Kidney (tissue), 14 donors: ENCODE results near the gene HAUS8. TPM values are rescaled to one million over a fixed set of nuclear protein-coding genes. Genes with fewer than 3 reads are reported as not detected.
"Not testable (repeated sequence)": the region's sequence is repeated elsewhere in the genome, so short reads cannot be mapped to it uniquely, and the experiment has no call there.

Experiments
- DNase-seq, 5 donors: peaks; one replicate each; pipeline ENCODE4 v3.0.0-alpha.2; 2013 to 2020
- FAIRE-seq: peaks from 2 replicates; lab custom pipeline; 2012; peaks lifted over from hg19 to GRCh38; lab: Jason Lieb, UNC
- H3K27ac ChIP-seq, 2 donors: one replicate each; pipeline ENCODE4 v1.7.0; 2013; ENCODE audit warnings: low read depth in 2 of 2, low read length in 2 of 2, inconsistent platforms in 1 of 2
- H3K27me3 ChIP-seq: one replicate; pipeline ENCODE4 v1.7.1; 2013; ENCODE audit warnings: low read length, inconsistent platforms; ENCODE audit not compliant: control insufficient read depth, insufficient read depth
- H3K36me3 ChIP-seq, 3 donors: one replicate each; pipeline versions ENCODE4 v1.7.0 to v1.7.1; 2013; ENCODE audit warnings: low read length in 3 of 3, control low read depth in 1 of 3, inconsistent platforms in 1 of 3; ENCODE audit not compliant: insufficient read depth in 3 of 3, control insufficient read depth in 2 of 3
- H3K4me1 ChIP-seq, 3 donors: one replicate each; pipeline versions ENCODE4 v1.7.0 to v1.7.1; 2013; ENCODE audit warnings: low read length in 3 of 3, inconsistent platforms in 1 of 3, low read depth in 1 of 3; ENCODE audit not compliant: control insufficient read depth in 2 of 3, insufficient read depth in 2 of 3
- H3K4me3 ChIP-seq, 3 donors: one replicate each; pipeline versions ENCODE4 v1.7.0 to v1.8.1; 2013; ENCODE audit warnings: low read length in 3 of 3, control low read depth in 1 of 3, inconsistent platforms in 1 of 3
- H3K9ac ChIP-seq, 3 donors: one replicate each; pipeline versions ENCODE4 v1.7.0 to v1.7.1; 2013; ENCODE audit warnings: low read length in 3 of 3, control low read depth in 1 of 3, inconsistent platforms in 1 of 3
- H3K9me3 ChIP-seq, 3 donors: one replicate each; pipeline versions ENCODE4 v1.7.0 to v1.7.1; 2013; ENCODE audit warnings: low read length in 3 of 3, control low read depth in 1 of 3, inconsistent platforms in 1 of 3; ENCODE audit not compliant: control insufficient read depth in 2 of 3, insufficient read depth in 1 of 3
- intact Hi-C: fragments of 100-400 bp; cut with DNase I; formaldehyde crosslinking; loops from one replicate; pipeline ENCODE4 v1.11.1; 2022
- polyA plus RNA-seq: library from polyadenylated mRNA; stranded (reverse); fragments of 350-450 nt; fragmentation: Illumina TruSeq; extraction: RNeasy Lipid Tissue Mini Kit (QIAGEN cat#74804); gene quantifications from one replicate; pipeline ENCODE4 v1.2.3, GENCODE V29; 2014; ENCODE audit warnings: low read depth, low replicate concordance; ENCODE audit not compliant: insufficient read depth
- total RNA-seq: library from RNA; stranded (reverse); fragmentation: NEBNext Ultra II Directional; extraction: Animal tissue kit (Norgen Biotek cat#: 25700); gene quantifications from one replicate; pipeline ENCODE4 v1.2.1, GENCODE V29; 2021
- TF ChIP-seq, protein P1 (sequence below): IDR thresholded peaks from 3 replicates; pipeline ENCODE4 v1.5.1; 2012; ENCODE audit warnings: mild to moderate bottlenecking, moderate library complexity, borderline replicate concordance; ENCODE audit not compliant: insufficient read depth; ENCODE audit errors: extremely low read depth
- donor health status: control.
- donor health status: control.
- donor health status: control.
- donor health status: control.
- donor health status: control.
- donor health status: DM: yes; HTN: yes; CAD: no.
- donor health status: Normal renal cell carcinoma (clear cell type).

Gene HAUS8
- total and polyA plus RNA-seq, 2 donors from 2014 or later = 5.2 to 6.9 TPM

DNA sequence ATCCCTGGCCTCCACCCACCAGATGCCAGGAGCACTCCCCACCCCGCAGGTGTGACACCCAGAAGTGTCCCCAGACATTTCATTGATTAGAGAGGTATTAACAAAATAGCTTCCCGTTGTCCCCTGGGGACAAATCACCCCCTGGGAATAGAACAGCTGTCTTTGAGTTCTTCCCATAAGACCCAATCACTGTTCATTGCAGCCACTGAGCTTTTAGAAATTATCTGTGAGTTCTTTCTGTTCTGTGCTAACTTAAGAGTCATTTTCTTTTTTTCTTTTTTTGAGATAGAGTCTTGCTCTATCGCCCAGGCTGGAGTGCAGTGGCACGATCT is 33.2 kb upstream of the HAUS8 start:
- no peaks in the 10 kb centered on the region for H3K9me3 ChIP-seq
- TF ChIP-seq, protein P1, sequence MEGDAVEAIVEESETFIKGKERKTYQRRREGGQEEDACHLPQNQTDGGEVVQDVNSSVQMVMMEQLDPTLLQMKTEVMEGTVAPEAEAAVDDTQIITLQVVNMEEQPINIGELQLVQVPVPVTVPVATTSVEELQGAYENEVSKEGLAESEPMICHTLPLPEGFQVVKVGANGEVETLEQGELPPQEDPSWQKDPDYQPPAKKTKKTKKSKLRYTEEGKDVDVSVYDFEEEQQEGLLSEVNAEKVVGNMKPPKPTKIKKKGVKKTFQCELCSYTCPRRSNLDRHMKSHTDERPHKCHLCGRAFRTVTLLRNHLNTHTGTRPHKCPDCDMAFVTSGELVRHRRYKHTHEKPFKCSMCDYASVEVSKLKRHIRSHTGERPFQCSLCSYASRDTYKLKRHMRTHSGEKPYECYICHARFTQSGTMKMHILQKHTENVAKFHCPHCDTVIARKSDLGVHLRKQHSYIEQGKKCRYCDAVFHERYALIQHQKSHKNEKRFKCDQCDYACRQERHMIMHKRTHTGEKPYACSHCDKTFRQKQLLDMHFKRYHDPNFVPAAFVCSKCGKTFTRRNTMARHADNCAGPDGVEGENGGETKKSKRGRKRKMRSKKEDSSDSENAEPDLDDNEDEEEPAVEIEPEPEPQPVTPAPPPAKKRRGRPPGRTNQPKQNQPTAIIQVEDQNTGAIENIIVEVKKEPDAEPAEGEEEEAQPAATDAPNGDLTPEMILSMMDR = no peak
- DNase-seq (no peak), FAIRE-seq (no peak)
- no peaks in the 10 kb centered on the region for H3K4me1 ChIP-seq
- H3K27me3 ChIP-seq = no peaks in the 10 kb centered on the region
- no peak overlapping the region for H3K4me3 ChIP-seq
- no peak overlapping the region for H3K9ac ChIP-seq
- intact Hi-C loops = no loop called here
- H3K27ac ChIP-seq = no peak overlapping the region
- H3K36me3 ChIP-seq = peaks cover 0 to 2% (median under 1%) of the 10 kb centered on the region in 3 donors

DNA sequence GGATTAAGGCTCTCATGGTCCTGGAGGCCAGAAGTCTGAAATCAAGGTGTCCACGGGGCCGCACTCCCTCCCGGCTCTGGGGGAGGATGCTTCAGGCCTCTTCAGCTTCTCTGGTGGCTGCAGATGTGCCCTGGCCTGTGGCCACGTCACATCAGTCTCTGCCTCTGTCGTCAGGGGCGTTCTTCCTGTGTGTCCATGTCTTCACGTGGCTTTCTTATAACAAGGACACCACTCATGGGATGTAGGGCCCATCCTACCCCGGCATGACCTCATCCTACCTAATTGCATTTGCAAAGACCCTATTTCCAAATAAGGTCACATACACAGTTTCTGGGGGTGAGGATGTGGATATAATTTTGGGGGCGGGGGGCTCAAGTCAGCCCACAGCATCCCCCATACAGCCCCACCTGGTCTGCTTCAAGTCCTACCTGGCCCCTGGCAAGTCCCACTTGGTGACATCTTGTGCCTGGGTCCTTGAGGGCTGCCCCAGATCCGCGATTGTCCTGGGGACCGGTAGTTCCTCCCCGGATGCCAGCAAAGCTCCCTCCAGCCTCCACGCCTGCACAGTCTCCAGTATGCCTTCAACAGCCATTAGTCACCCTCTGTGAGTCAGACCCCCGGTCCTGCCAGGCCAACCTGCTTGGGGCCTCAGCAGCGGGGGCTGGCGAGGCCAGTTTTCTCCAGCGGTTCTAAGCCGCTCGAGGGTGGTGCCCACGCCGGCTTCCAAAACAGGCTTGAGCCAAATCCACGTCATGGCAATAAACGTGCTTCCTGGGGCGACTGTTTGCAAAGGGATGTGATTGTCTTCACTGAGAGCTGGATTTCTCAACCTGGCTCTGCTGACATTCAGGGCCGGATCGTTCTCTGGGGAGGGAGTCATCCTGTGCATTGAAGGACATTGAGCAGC is 32.5 kb upstream of the HAUS8 start:
- peak; percentile 55 to 94 (median 71) for DNase-seq
- H3K4me3 ChIP-seq = no peak overlapping the region
- FAIRE-seq = no peak
- TF ChIP-seq, protein P1 = no peak
- intact Hi-C loops = no loop called here
- H3K36me3 ChIP-seq = peaks cover 0 to 5% (median 2%) of the 10 kb centered on the region in 3 donors
- H3K9me3 ChIP-seq = no peaks in the 10 kb centered on the region
- H3K4me1 ChIP-seq = no peaks in the 10 kb centered on the region
- H3K27me3 ChIP-seq = no peaks in the 10 kb centered on the region
- no peak overlapping the region for H3K27ac ChIP-seq
- no peak overlapping the region for H3K9ac ChIP-seq

DNA sequence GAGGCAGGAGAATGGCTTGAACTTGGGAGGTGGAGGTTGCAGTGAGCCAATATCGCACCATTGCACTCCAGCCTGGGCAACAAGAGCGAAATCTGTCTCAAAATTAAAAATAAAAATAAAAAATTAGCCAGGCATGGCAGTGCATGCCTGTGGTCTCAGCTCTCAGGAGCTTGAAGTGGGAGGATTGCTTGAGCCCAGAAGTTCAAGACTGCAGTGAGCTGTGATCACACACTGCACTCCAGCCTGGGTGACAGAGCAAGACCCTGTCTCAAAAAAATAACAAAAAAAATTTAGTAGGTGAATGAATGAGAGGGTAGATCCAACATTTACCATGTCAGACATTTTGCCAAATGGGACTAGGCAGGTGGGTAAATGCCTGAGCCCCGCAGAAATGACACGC is 31.7 kb upstream of the HAUS8 start:
- H3K9me3 ChIP-seq, H3K27ac ChIP-seq, DNase-seq, FAIRE-seq, H3K9ac ChIP-seq, H3K36me3 ChIP-seq, intact Hi-C loops, H3K4me1 ChIP-seq, H3K27me3 ChIP-seq, H3K4me3 ChIP-seq: not testable (repeated sequence)

DNA sequence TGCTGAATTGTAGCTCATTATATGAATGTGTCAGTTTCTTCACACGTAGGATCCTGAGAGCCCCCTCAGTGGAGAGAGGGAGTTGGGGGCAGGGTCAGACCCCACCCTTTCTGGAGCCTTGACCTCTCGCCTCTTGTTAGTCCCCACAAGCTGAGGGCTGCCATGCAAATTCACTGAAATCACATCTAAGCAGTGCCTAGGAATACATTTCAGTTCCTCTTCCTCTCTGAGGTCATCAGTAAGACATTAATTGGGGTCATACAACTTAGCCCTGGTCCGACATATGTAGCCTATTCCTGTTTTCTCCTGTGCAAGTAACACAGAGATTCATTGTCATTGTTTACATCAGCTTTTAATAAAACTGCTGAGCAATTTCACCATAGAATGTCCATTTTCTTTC is 30.3 kb upstream of the HAUS8 start:
- intact Hi-C loops = no loop called here
- TF ChIP-seq, protein P1 = no peak
- Histone ChIP-seq H3K9ac (no peak overlapping the region), H3K4me1 (no peaks in the 10 kb centered on the region), H3K9me3 (no peaks in the 10 kb centered on the region), H3K36me3 (peaks cover 0 to 5% (median 4%) of the 10 kb centered on the region in 3 donors), H3K27ac (no peak overlapping the region), H3K27me3 (no peaks in the 10 kb centered on the region), H3K4me3 (no peak overlapping the region)
- DNase-seq = no peak
- no peak for FAIRE-seq
